Pancreas (tissue), 10 donors: ENCODE data around the gene PSME4. TPM values are rescaled to one million over a fixed set of nuclear protein-coding genes. Genes with fewer than 3 reads are reported as not detected.

Experiments used
- ATAC-seq, 4 donors: fragments of 200-7000 bp; cut with Tn5 transposase; one replicate each; pipeline versions ENCODE4 v1.8.0 to v1.9.1; 2020; ENCODE audit warnings: mild to moderate bottlenecking in 4 of 4, moderate library complexity in 4 of 4
- DNase-seq, 6 donors: peaks; one replicate each; pipeline ENCODE4 v3.0.0-alpha.2; 2020
- FAIRE-seq: peaks from 2 replicates; lab custom pipeline; 2012; peaks lifted over from hg19 to GRCh38; lab: Jason Lieb, UNC
- H3K27ac ChIP-seq, 4 donors: fragments of 200-600 bp; sonication (generic); 1 replicate in 3 of 4; 2 replicates in 1 of 4; pipeline versions ENCODE4 v1.5.0 to v1.8.0; 2020
- H3K27me3 ChIP-seq, 4 donors: fragments of 200-600 bp; one replicate each; pipeline ENCODE4 v1.8.0; 2021
- H3K36me3 ChIP-seq, 3 donors: fragments of 200-600 bp; sonication (generic) in 1 of 3; one replicate each; pipeline versions ENCODE4 v1.5.0 to v1.8.0; 2020 to 2021
- H3K4me1 ChIP-seq, 3 donors: fragments of 200-600 bp; one replicate each; pipeline ENCODE4 v1.8.0; 2021
- H3K4me3 ChIP-seq, 4 donors: fragments of 200-600 bp; sonication (generic) in 2 of 4; one replicate each; pipeline versions ENCODE4 v1.5.0 to v1.8.0; 2020 to 2021
- H3K9me3 ChIP-seq, 4 donors: fragments of 200-600 bp; one replicate each; pipeline ENCODE4 v1.8.0; 2021
- CTCF ChIP-seq, 4 donors: fragments of 200-600 bp; sonication (generic) in 3 of 4; IDR thresholded peaks; one replicate each; pipeline versions ENCODE4 v1.5.0 to v1.8.0; 2021; ENCODE audit warnings: antibody characterized with exemption in 4 of 4
- WGBS, 2 donors: extraction: QIAGEN DNeasy Blood & Tissue Kit; methylation state at CpG; one replicate each; pipeline ENCODE4 v1.1.7; 2013; 5-methylcytosine and 5-hydroxymethylcytosine counted together
- intact Hi-C, 3 donors: fragments of 100-400 bp; cut with DNase I; formaldehyde crosslinking; loops; one replicate each; pipeline versions ENCODE4 v1.11.1 to v1.14.2; 2022
- polyA plus RNA-seq, 2 donors: library from polyadenylated mRNA; stranded (reverse); fragments of 200-250 nt; gene quantifications; one replicate each; pipeline ENCODE4 v1.2.3, GENCODE V29; 2013
- total RNA-seq, 6 donors: library from RNA; stranded (reverse); fragmentation: NEBNext Ultra II Directional in 4 of 6; extraction: Animal tissue kit (Norgen Biotek cat#: 25700) in 4 of 6; gene quantifications; one replicate each; pipeline versions ENCODE4 v1.2.1 to v1.2.4, GENCODE V29; 2021 to 2023
- donor health status: healthy with polysubstance abuse.
- donor health status: DM: no; HTN: no; CAD: no; lungs with moderate emphysema.
- donor health status: DM: no; HTN: no; CAD: no.
- donor health status: control.
- donor health status: control.
- donor health status: Bipolar disorder and iron deficiency.
- donor health status: DM: yes; HTN: yes; CAD: no.
- donor health status: DM: no; HTN: no; CAD: no.
- donor health status: DM: no; HTN: no; CAD: no.
- donor health status: DM: yes; HTN: yes; CAD: no.

Gene PSME4, protein sequence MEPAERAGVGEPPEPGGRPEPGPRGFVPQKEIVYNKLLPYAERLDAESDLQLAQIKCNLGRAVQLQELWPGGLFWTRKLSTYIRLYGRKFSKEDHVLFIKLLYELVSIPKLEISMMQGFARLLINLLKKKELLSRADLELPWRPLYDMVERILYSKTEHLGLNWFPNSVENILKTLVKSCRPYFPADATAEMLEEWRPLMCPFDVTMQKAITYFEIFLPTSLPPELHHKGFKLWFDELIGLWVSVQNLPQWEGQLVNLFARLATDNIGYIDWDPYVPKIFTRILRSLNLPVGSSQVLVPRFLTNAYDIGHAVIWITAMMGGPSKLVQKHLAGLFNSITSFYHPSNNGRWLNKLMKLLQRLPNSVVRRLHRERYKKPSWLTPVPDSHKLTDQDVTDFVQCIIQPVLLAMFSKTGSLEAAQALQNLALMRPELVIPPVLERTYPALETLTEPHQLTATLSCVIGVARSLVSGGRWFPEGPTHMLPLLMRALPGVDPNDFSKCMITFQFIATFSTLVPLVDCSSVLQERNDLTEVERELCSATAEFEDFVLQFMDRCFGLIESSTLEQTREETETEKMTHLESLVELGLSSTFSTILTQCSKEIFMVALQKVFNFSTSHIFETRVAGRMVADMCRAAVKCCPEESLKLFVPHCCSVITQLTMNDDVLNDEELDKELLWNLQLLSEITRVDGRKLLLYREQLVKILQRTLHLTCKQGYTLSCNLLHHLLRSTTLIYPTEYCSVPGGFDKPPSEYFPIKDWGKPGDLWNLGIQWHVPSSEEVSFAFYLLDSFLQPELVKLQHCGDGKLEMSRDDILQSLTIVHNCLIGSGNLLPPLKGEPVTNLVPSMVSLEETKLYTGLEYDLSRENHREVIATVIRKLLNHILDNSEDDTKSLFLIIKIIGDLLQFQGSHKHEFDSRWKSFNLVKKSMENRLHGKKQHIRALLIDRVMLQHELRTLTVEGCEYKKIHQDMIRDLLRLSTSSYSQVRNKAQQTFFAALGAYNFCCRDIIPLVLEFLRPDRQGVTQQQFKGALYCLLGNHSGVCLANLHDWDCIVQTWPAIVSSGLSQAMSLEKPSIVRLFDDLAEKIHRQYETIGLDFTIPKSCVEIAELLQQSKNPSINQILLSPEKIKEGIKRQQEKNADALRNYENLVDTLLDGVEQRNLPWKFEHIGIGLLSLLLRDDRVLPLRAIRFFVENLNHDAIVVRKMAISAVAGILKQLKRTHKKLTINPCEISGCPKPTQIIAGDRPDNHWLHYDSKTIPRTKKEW (N-terminal part only)
- total RNA-seq (10 to 100 TPM; 13.8 to 27.7 (median 17.8) TPM), polyA plus RNA-seq (10 to 100 TPM; 17.3 to 26.2 TPM)

- TF ChIP-seq CTCF (IDR thresholded peaks at IDR 0.05) = no peak
- Histone ChIP-seq H3K4me1 (peaks cover 5 to 27% (median 12%) of the 10 kb centered on the region in 3 donors), H3K4me3 (peak within 1 kb of the TSS; percentile 74 to 96 (median 88)), H3K27ac (peak within 1 kb of the TSS; percentile 89 to 96 (median 91)), H3K9me3 (no peaks in the 10 kb centered on the region), H3K36me3 (peaks cover 0 to 20% (median 6%) of the 10 kb centered on the region in 3 donors), H3K27me3 (no peaks in the 10 kb centered on the region)
- ATAC-seq (peak; percentile 93 to 97 (median 95)), DNase-seq (peak; percentile 94 to 99 (median 95)), FAIRE-seq (no peak)
- 0% methylated on average over 41 to 81 of the region's 81 CpGs for WGBS, 2 donors
- intact Hi-C loops = no loop called here
These were observed at the start of gene PSME4 for GRCh38 chr2:53970724-53971602. PSME4 (minus strand) TSS chr2:53970993; CDS start chr2:53970784, 209 bp downstream.

- DNase-seq (no peak), ATAC-seq (peak in 3 of 4 donors; percentile 55 to 68 (median 62)), FAIRE-seq (no peak)
- Histone ChIP-seq H3K9me3 (no peaks in the 10 kb centered on the region), H3K4me3 (no peak overlapping the region), H3K4me1 (no peaks in the 10 kb centered on the region), H3K36me3 (no peaks in the 10 kb centered on the region), H3K27ac (no peak overlapping the region), H3K27me3 (no peaks in the 10 kb centered on the region)
- intact Hi-C loops = no loop called here
- TF ChIP-seq CTCF (IDR thresholded peaks at IDR 0.05) = no peak
- 40 to 76% methylated on average over 1 of the region's 1 CpG for WGBS, 2 donors
These were observed 45.3 kb upstream of the PSME4 start for GRCh38 chr2:54015798-54016699.

DNA sequence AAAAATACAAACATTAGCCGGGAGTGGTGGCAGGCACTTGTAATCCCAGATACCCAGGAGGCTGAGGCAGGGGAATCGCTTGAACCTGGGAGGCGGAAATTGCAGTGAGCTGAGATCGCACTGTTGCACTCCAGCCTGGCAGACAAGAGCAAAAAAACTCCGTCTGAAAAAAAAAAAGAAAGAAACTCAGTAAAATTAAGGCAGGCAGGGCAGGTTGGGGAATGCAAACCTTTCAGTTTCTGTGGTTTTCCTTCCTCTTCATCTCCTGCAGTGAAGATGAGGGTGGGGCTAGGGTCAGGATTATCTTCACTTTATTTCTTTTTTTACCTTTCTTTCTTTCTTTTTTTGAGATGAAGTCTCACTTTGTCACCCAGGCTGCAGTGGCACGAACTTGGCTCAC lies 43.2 kb upstream of the PSME4 start:
- H3K36me3 ChIP-seq = no peaks in the 10 kb centered on the region
- H3K4me3 ChIP-seq = no peak overlapping the region
- no peak for ATAC-seq
- TF ChIP-seq CTCF (IDR thresholded peaks at IDR 0.05) = no peak
- H3K27ac ChIP-seq = no peak overlapping the region
- DNase-seq = no peak
- H3K9me3 ChIP-seq = no peaks in the 10 kb centered on the region
- 88% methylated on average over 6 of the region's 6 CpGs for WGBS, 2 donors
- no peaks in the 10 kb centered on the region for H3K27me3 ChIP-seq
- FAIRE-seq = no peak
- intact Hi-C loops = no loop called here
- no peaks in the 10 kb centered on the region for H3K4me1 ChIP-seq
